Heart left ventricle (tissue), 16 donors: ENCODE data around the gene CAMK2B. TPM values are rescaled to one million over a fixed set of nuclear protein-coding genes. Genes with fewer than 3 reads are reported as not detected.

Experiments used
- ATAC-seq, 4 donors: fragments of 200-7000 bp; cut with Tn5 transposase; one replicate each; pipeline ENCODE4 v1.9.1; 2020 to 2022; ENCODE audit warnings: moderate library complexity in 4 of 4, mild to moderate bottlenecking in 3 of 4, moderate number of reproducible peaks in 1 of 4
- DNase-seq, 5 donors: peaks; one replicate each; pipeline ENCODE4 v3.0.0-alpha.2; 2020
- H3K27ac ChIP-seq, 12 donors: fragments of 200-600 bp; sonication (generic) in 4 of 12; one replicate each; pipeline versions ENCODE4 v1.5.0 to v1.8.0; 2016 to 2022; ENCODE audit warnings: mild to moderate bottlenecking in 2 of 12
- H3K27me3 ChIP-seq, 9 donors: fragments of 200-600 bp; sonication (generic) in 2 of 9; one replicate each; pipeline versions ENCODE4 v1.5.1 to v1.8.0; 2016 to 2022; ENCODE audit warnings: mild to moderate bottlenecking in 3 of 9
- H3K36me3 ChIP-seq, 9 donors: fragments of 200-600 bp; sonication (generic) in 2 of 9; one replicate each; pipeline versions ENCODE4 v1.5.0 to v1.8.0; 2018 to 2022; ENCODE audit warnings: mild to moderate bottlenecking in 2 of 9
- H3K4me1 ChIP-seq, 12 donors: fragments of 200-600 bp; sonication (generic) in 4 of 12; one replicate each; pipeline versions ENCODE4 v1.5.0 to v1.8.0; 2016 to 2022; ENCODE audit warnings: mild to moderate bottlenecking in 3 of 12
- H3K4me3 ChIP-seq, 12 donors: fragments of 200-600 bp; sonication (generic) in 4 of 12; one replicate each; pipeline versions ENCODE4 v1.5.0 to v1.8.0; 2017 to 2022; ENCODE audit warnings: mild to moderate bottlenecking in 9 of 12, moderate library complexity in 4 of 12
- H3K9me3 ChIP-seq, 12 donors: fragments of 200-600 bp; sonication (generic) in 4 of 12; one replicate each; pipeline versions ENCODE4 v1.5.0 to v1.8.0; 2016 to 2022; ENCODE audit warnings: mild to moderate bottlenecking in 1 of 12
- POLR2A ChIP-seq, 2 donors: fragments of 450-650 bp; IDR thresholded peaks; one replicate each; pipeline ENCODE4 v1.6.1; 2017; ENCODE audit warnings: antibody characterized with exemption in 2 of 2, mild to moderate bottlenecking in 2 of 2, moderate library complexity in 2 of 2
- WGBS, 4 donors: extraction: QIAGEN DNeasy Blood & Tissue Kit in 2 of 4; methylation state at CpG; one replicate each; pipeline versions ENCODE4 v1.1.5 to v1.1.7; 2013 to 2018; 5-methylcytosine and 5-hydroxymethylcytosine counted together
- intact Hi-C, 10 donors: fragments of 100-400 bp; cut with DNase I; formaldehyde crosslinking; loops; one replicate each; pipeline versions ENCODE4 v1.11.1 to v1.14.2; 2022
- polyA plus RNA-seq, 2 donors: library from polyadenylated mRNA; stranded (reverse); fragments of 200-250 nt; gene quantifications; one replicate each; pipeline ENCODE4 v1.2.3, GENCODE V29; 2013
- total RNA-seq, 9 donors: library from RNA; depleted of rRNA in 2 of 9; stranded (reverse); fragments of >200 nt in 2 of 9; fragmentation: NEBNext Ultra II Directional in 3 of 9; extraction: Animal tissue kit (Norgen Biotek cat#: 25700) in 3 of 9; gene quantifications; one replicate each; pipeline versions ENCODE4 v1.1.0 to v1.2.4, GENCODE V29; 2016 to 2023
- TF ChIP-seq, protein P1 (sequence below), 12 donors: fragments of 200-600 bp; sonication (generic) in 4 of 12; IDR thresholded peaks; one replicate each; pipeline versions ENCODE4 v1.5.0 to v1.8.0; 2018 to 2022; ENCODE audit warnings: antibody characterized with exemption in 12 of 12, mild to moderate bottlenecking in 5 of 12
- donor health status: ischemic (EF 13 %, LVEDD 7.1; RV severe dilation, severe dysfunction).
- donor health status: healthy with polysubstance abuse.
- donor health status: DM: no; HTN: yes; CAD: no.
- donor health status: DM: no; HTN: no; CAD: no.
- donor health status: ischemic (EF 25% LVEDD 6.9; RV normal size, moderate dysfunction).
- donor health status: ischemic (EF 25% LVEDD 5.7; RV mildly dilated, moderate dysfunction).
- donor health status: healthy.
- donor health status: DM: yes; HTN: yes; CAD: no.
- donor health status: ischemic (EF 35%, LVEDD 5.7; RV mildly dilated, moderate dysfunction).
- donor health status: nonischemic (EF 11% LVEDD 7.7; RV severe dilation, severe dysfunction).
- donor health status: DM: yes; HTN: yes; CAD: no.
- donor health status: PGD.
- donor health status: ischemic (EF 29% LVEDD 5.4; RV normal size, mild dysfunction).
- donor health status: nonischemic (EF 23%, LVEDD 6.1; RV moderate dilation, normal function).

Gene CAMK2B
- total and polyA plus RNA-seq, 11 donors: 35.7 to 141 (median 103) TPM

DNA sequence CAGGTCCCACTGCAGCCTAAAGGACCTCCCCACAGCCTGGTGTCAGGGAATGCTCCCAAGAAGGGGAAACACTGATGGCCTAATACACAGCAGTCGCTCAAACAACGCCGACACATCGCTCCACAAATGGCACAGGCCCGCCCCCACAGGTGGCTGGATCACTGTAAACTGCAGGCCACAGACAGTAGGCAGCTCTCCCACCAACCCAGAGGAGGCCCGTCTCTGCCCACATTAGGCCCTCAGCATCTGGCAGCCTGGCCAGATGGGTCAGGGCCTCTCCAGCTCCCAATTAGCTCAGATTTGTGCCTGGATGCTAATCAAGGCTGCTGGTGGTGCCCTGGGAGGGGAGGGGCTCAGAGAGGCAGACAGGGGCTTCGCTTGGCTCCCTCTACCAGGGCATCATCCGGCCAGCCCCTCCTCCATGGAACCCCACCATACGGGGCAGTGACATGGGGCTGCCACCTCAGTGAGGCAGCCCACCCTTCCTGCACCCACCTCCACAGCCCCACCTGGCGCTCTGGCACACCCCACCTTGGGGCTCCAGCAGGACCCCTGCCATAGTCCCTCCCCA is 42.7 kb downstream of the CAMK2B start:
- Histone ChIP-seq H3K27me3 (no peaks in the 10 kb centered on the region), H3K27ac (peak overlapping the region in 11 of 12 donors; percentile 51 to 90 (median 77)), H3K4me1 (peaks cover 0 to 72% (median 29%) of the 10 kb centered on the region in 12 donors), H3K9me3 (no peaks in the 10 kb centered on the region), H3K36me3 (no peaks in the 10 kb centered on the region), H3K4me3 (no peak overlapping the region)
- DNase-seq: peak in 4 of 5 donors; percentile 4 to 30 (median 18)
- 80 to 95% (median 90%) methylated on average over 6 to 10 of the region's 10 CpGs for WGBS, 4 donors
- TF ChIP-seq POLR2A (IDR thresholded peaks at IDR 0.05): no peak
- TF ChIP-seq, protein P1, sequence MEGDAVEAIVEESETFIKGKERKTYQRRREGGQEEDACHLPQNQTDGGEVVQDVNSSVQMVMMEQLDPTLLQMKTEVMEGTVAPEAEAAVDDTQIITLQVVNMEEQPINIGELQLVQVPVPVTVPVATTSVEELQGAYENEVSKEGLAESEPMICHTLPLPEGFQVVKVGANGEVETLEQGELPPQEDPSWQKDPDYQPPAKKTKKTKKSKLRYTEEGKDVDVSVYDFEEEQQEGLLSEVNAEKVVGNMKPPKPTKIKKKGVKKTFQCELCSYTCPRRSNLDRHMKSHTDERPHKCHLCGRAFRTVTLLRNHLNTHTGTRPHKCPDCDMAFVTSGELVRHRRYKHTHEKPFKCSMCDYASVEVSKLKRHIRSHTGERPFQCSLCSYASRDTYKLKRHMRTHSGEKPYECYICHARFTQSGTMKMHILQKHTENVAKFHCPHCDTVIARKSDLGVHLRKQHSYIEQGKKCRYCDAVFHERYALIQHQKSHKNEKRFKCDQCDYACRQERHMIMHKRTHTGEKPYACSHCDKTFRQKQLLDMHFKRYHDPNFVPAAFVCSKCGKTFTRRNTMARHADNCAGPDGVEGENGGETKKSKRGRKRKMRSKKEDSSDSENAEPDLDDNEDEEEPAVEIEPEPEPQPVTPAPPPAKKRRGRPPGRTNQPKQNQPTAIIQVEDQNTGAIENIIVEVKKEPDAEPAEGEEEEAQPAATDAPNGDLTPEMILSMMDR (IDR thresholded peaks at IDR 0.05): no peak
- no peak for ATAC-seq
- intact Hi-C loops: no loop called here

DNA sequence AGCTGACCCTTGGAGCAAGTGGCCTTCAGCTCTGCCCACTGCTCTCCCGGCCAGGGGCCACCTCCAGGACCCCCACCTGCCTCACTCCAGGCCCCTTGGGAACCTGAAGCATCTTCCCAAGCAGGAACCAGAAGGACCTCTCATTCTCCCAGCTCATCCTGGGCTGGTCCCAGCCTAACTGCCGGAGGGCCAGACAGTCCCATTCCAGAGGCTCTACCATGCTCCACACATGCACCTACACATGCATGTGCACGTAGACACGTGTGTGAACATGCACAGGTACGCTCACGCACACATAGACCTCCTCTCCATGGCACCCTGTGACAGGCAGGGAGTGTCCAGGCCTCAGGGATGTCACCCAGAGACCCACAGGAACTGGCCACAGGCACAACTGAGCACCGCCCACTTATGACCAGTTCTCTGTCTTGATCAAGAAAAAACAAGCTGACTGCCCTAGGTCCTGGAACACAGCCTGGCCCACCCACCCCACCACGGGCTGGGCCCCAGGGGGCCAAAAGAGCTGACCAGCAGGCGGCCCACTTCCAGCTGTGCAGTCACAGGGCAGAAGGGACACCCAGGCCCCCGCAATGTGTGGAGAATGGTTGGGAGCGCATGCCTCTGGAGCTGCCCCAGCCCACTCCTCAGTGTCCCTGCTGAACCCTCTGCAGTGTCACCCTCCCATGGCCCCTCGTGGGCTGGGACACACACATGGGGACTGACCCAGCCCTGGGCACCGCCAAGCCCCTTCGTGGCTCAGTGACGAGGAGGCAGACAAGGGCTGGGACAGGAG is 43.4 kb downstream of the CAMK2B start:
- peak overlapping the region in 3 of 12 donors; percentile 76 to 90 (median 86) for H3K27ac ChIP-seq
- no peak overlapping the region for H3K4me3 ChIP-seq
- peaks cover 0 to 77% (median 34%) of the 10 kb centered on the region in 12 donors for H3K4me1 ChIP-seq
- peak in 2 of 5 donors; percentile 4 to 15 for DNase-seq
- no peaks in the 10 kb centered on the region for H3K36me3 ChIP-seq
- TF ChIP-seq POLR2A (IDR thresholded peaks at IDR 0.05): no peak
- TF ChIP-seq, protein P1 (IDR thresholded peaks at IDR 0.05): no peak
- intact Hi-C loops: no loop called here
- 69 to 81% (median 77%) methylated on average over 8 to 15 of the region's 15 CpGs for WGBS, 4 donors
- no peaks in the 10 kb centered on the region for H3K27me3 ChIP-seq
- no peak for ATAC-seq
- no peaks in the 10 kb centered on the region for H3K9me3 ChIP-seq

DNA sequence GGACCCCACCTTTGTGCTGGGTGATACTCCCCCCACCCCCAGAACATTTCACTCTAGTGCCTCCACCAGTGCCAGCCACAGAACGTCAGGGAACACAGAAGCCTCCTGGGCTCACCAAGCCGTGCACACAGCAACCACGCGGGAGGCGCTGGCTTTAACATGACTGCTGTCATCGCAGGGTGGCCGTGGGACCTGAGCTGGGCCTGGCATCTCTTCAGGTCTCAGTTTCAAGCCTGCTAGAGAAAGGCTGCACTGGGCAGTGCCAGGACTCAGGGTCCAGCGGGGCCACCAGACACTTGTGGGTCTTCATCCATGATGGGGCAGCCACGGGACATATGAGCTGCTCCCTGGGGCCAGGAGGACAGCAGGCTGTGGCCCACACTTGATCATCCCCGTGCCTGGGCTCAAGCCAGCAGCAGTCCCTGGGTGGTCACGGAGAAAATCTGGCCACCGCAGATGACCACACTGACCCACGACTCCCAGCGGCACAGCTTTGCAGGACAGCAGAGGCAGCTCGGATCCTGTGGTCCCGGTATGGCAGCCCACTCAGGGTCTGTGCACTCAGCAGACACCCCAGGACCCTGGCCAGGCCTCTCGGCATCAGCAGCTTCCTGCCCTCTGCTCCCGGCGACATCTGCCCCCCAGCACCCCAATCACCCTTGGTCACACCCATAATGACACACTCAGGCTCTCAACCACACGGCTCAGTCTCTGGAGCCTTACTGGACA is 44.2 kb downstream of the CAMK2B start:
- peak overlapping the region in 3 of 12 donors; percentile 14 to 66 (median 51) for H3K27ac ChIP-seq
- 66 to 73% (median 72%) methylated on average over 19 to 20 of the region's 20 CpGs for WGBS, 4 donors
- no peaks in the 10 kb centered on the region for H3K36me3 ChIP-seq
- TF ChIP-seq POLR2A (IDR thresholded peaks at IDR 0.05): no peak
- TF ChIP-seq, protein P1 (IDR thresholded peaks at IDR 0.05): no peak
- no peaks in the 10 kb centered on the region for H3K27me3 ChIP-seq
- DNase-seq: peak; percentile 8 to 66 (median 43)
- no peak overlapping the region for H3K4me3 ChIP-seq
- peak in 2 of 4 donors; percentile 2 to 5 for ATAC-seq
- H3K4me1 ChIP-seq: peaks cover 0 to 77% (median 28%) of the 10 kb centered on the region in 12 donors
- intact Hi-C loops: no loop called here
- no peaks in the 10 kb centered on the region for H3K9me3 ChIP-seq

DNA sequence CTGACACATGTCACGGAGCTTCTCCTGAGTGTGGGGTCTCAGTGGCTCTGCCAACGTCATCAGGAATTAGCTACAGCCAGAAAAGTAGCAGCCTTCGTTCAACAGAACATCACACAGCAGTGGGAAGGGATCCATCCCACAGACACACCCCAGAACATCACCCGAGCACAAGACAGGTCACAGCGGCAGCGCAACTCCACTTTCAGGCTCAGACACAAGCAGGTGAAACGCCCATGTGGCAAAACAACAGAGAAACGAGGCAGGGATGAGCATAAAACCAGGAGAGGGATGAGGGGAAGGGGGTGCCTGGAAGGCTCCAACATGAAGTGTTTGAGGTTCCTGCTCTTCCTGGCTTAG is 44.8 kb downstream of the CAMK2B start:
- intact Hi-C loops: no loop called here
- no peaks in the 10 kb centered on the region for H3K9me3 ChIP-seq
- no peaks in the 10 kb centered on the region for H3K27me3 ChIP-seq
- H3K36me3 ChIP-seq: no peaks in the 10 kb centered on the region
- 61 to 77% (median 70%) methylated on average over 7 to 8 of the region's 8 CpGs for WGBS, 4 donors
- DNase-seq: peak in 2 of 5 donors; percentile 3 to 16
- no peak for ATAC-seq
- TF ChIP-seq, protein P1 (IDR thresholded peaks at IDR 0.05): no peak
- TF ChIP-seq POLR2A (IDR thresholded peaks at IDR 0.05): no peak
- H3K4me1 ChIP-seq: peaks cover 0 to 79% (median 30%) of the 10 kb centered on the region in 12 donors
- H3K27ac ChIP-seq: peak overlapping the region in 3 of 12 donors; percentile 19 to 66 (median 51)
- no peak overlapping the region for H3K4me3 ChIP-seq
